Naive thymus-derived CD8-positive, alpha-beta T cell (primary cell): ENCODE measurements around the gene IGHMBP2. TPM values are rescaled to one million over a fixed set of nuclear protein-coding genes. Genes with fewer than 3 reads are reported as not detected.

ENCODE experiments used
- polyA plus RNA-seq, 3 donors: library from polyadenylated mRNA; unstranded; fragments of 300-500 nt; fragmentation: Illumina TruSeq; gene quantifications; one replicate each; pipeline ENCODE4 v1.2.3, GENCODE V29; 2021
- total RNA-seq, 8 experiments: library from RNA in 2 of 8; stranded (reverse) in 2 of 8; gene quantifications; one replicate each; pipeline ENCODE4 v1.2.3 and lab custom pipeline; 2021 to 2026

Gene IGHMBP2
- total and polyA plus RNA-seq, 5 experiments from 2014 or later = 5.1 to 32.5 (median 10.5) TPM

Other genes with a start within 250 kb of the IGHMBP2 start
- not detected for gene GAL, start 219.3 kb upstream of the IGHMBP2 start, total RNA-seq
- not detected for gene GAL, start 219.3 kb upstream of the IGHMBP2 start, polyA plus RNA-seq
- 1 to 10 TPM; 3.8 to 5.3 TPM for gene TESMIN, start 152.4 kb upstream of the IGHMBP2 start, total RNA-seq
- gene TESMIN, start 152.4 kb upstream of the IGHMBP2 start, polyA plus RNA-seq = 1 to 10 TPM in 2 of 3 donors, under 1 TPM in 1; 0.66 to 2.8 (median 2.3) TPM
- 10 to 100 TPM; 23.3 to 34.4 TPM for gene CPT1A, start 62.0 kb upstream of the IGHMBP2 start, total RNA-seq
- gene CPT1A, start 62.0 kb upstream of the IGHMBP2 start, polyA plus RNA-seq = 1 to 10 TPM; 3.1 to 4.7 (median 3.4) TPM
- 10 to 100 TPM; 40.7 to 41.4 TPM for gene MRPL21, start 59 bp upstream of the IGHMBP2 start, total RNA-seq
- gene MRPL21, start 59 bp upstream of the IGHMBP2 start, polyA plus RNA-seq = 100 to 1,000 TPM; 109 to 134 (median 127) TPM
- gene MRGPRD, start 77.1 kb downstream of the IGHMBP2 start, total RNA-seq = not detected
- under 1 TPM in 1 of 3 donors, not detected in 2; 0.36 TPM for gene MRGPRD, start 77.1 kb downstream of the IGHMBP2 start, polyA plus RNA-seq
- not detected for gene MRGPRF, start 109.4 kb downstream of the IGHMBP2 start, total RNA-seq
- not detected for gene MRGPRF, start 109.4 kb downstream of the IGHMBP2 start, polyA plus RNA-seq
- 10 to 100 TPM; 25.4 to 27.2 TPM for gene TPCN2, start 145.0 kb downstream of the IGHMBP2 start, total RNA-seq
- 1 to 10 TPM; 3.8 to 6.3 (median 4.9) TPM for gene TPCN2, start 145.0 kb downstream of the IGHMBP2 start, polyA plus RNA-seq